Bronchial epithelial cell (primary cell): Measurements from ENCODE around the gene ALPG. TPM values are rescaled to one million over a fixed set of nuclear protein-coding genes. Genes with fewer than 3 reads are reported as not detected.
"Not testable (repeated sequence)": the region's sequence is repeated elsewhere in the genome, so short reads cannot be mapped to it uniquely, and the experiment has no call there.

Experiments
- DNase-seq: peaks from one replicate; pipeline ENCODE4 v3.0.0-alpha.2; 2010; ENCODE audit warnings: low read depth
- FAIRE-seq: peaks from 2 replicates; lab custom pipeline; 2011; peaks lifted over from hg19 to GRCh38; lab: Jason Lieb, UNC
- H3K27me3 ChIP-seq: 2 replicates; pipeline ENCODE4 v1.5.1; 2011; ENCODE audit warnings: low read length; ENCODE audit not compliant: control insufficient read depth, insufficient read depth
- H3K36me3 ChIP-seq: 2 replicates; pipeline ENCODE4 v1.5.1; 2011; ENCODE audit warnings: low read length; ENCODE audit not compliant: control insufficient read depth, insufficient read depth
- H3K4me3 ChIP-seq: 2 replicates; pipeline ENCODE4 v1.5.1; 2011; ENCODE audit warnings: mild to moderate bottlenecking, low read depth, low read length, control low read depth
- total RNA-seq: library from RNA; depleted of rRNA; stranded (reverse); fragments of >200 nt; gene quantifications from 2 replicates; pipeline ENCODE4 v1.2.1, GENCODE V29; 2014
- TF ChIP-seq, protein P1 (sequence below): IDR thresholded peaks from 2 replicates; pipeline ENCODE4 v1.5.1; 2011; ENCODE audit warnings: mild to moderate bottlenecking, moderate library complexity, low read length, control low read depth, inconsistent platforms; ENCODE audit not compliant: insufficient read depth, severe bottlenecking

Gene ALPG
- total RNA-seq, 1 donor from 2014 or later = not detected

DNA sequence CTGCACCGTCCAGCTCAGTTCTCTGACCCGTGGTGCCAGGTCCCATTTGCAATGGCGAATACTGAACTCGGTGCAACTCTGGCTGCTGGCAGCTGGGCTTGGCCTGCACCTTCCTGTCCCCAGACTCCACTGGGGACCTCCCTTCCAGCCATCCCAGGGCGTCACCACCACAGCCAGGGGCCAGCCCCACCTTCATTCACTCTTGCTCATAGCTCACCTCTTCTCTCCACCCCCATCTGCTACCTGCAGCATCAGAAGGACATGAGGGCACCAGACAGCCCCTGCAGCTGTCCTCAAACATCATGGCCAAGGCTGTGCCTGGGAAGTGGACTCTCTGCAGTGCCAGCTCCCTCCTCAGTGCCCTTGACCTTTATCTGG is 33.1 kb downstream of the ALPG start:
- H3K4me3 ChIP-seq = no peak overlapping the region
- TF ChIP-seq, protein P1, sequence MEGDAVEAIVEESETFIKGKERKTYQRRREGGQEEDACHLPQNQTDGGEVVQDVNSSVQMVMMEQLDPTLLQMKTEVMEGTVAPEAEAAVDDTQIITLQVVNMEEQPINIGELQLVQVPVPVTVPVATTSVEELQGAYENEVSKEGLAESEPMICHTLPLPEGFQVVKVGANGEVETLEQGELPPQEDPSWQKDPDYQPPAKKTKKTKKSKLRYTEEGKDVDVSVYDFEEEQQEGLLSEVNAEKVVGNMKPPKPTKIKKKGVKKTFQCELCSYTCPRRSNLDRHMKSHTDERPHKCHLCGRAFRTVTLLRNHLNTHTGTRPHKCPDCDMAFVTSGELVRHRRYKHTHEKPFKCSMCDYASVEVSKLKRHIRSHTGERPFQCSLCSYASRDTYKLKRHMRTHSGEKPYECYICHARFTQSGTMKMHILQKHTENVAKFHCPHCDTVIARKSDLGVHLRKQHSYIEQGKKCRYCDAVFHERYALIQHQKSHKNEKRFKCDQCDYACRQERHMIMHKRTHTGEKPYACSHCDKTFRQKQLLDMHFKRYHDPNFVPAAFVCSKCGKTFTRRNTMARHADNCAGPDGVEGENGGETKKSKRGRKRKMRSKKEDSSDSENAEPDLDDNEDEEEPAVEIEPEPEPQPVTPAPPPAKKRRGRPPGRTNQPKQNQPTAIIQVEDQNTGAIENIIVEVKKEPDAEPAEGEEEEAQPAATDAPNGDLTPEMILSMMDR = no peak
- FAIRE-seq = no peak
- H3K36me3 ChIP-seq = no peaks in the 10 kb centered on the region
- DNase-seq = no peak
- no peaks in the 10 kb centered on the region for H3K27me3 ChIP-seq

DNA sequence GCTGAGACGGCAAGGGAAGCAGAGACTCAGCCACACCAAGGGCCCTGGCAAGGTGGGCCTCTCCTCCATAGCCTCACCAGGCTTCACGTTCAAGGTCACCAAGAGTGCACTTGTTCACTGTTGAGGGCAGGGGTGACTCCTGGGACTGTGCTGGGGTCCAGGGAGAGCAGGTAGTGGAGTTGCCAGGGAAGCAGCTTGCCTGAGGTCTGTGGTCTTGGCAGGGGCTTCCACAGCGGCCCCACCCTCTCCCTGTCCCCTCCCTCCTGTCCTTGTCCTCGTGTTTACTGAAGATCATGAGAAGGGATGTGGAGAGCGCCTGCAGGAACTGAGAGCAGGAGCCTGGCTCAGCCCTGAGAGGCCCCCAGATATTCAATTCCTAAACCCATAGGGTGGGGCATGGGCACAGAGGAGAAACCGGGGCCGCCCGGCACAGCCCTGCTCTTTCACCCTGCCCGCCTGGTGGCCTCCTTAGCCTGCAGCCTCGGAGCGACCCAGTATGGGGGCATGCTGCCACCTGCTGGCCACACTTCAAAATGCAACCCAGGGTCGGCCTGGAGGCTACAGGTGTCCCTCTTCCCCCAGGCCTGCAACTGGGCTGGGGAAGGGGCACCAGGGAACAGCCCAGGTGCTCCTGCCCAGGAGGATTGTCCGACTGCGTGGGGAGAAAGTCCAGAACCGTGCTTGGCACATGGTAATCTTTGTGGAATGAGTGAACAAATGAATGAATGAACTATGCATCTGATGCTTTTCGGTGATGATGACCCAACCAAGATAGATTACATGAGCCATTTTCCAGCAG is 33.8 kb downstream of the ALPG start:
- FAIRE-seq, H3K36me3 ChIP-seq, H3K27me3 ChIP-seq, H3K4me3 ChIP-seq: not testable (repeated sequence)
- peak; percentile 48 for DNase-seq
- TF ChIP-seq, protein P1 = peak; percentile 94

DNA sequence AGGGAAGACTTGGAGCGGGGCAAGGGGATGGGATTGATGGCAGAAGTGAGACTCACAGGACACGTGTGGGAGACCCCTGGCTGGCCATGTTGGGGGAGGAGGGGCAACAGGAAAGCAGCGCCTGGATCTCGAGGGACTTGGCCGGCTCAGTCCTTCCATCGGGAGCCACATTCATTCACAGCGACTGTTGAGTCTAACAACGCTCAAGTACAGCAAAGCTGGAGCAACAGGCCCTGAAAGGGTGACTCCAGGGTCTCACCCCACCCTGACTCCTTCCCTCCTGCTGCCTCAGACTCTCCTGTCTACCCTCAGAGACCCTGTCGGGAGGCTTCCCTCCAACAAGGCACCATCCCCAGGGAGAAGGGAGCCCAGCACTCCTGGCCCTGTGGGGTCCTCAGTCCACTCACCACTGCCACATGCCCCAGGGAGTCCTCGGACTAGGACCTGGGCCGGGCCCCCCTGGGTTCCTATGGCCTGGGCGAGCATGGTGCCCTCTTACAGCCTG is 34.6 kb downstream of the ALPG start:
- Histone ChIP-seq H3K36me3 (no peaks in the 10 kb centered on the region), H3K27me3 (no peaks in the 10 kb centered on the region), H3K4me3 (no peak overlapping the region)
- FAIRE-seq (peak; percentile 18), DNase-seq (no peak)
- TF ChIP-seq, protein P1 = no peak

DNA sequence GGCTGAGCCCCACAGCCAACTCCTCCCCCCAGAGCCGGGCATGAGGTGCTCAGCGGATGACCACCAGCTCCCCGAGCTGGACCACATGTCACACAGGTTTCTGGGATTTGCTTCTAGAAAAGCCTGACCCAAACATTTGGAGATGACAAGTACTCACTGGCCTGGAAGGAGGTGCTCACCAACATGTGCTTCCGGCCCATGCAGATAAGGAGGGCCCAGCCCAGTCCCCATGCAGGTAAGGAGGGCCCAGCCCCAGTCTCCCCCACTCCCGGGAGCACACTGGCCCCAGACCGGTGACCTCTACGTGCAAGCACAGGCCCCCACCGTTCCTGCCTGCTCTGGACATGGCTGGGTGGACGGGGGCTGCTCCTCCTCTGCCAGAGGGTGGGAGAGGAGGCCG is 35.3 kb downstream of the ALPG start:
- not testable (repeated sequence) for DNase-seq, H3K4me3 ChIP-seq, H3K36me3 ChIP-seq, H3K27me3 ChIP-seq
- peak; percentile 66 for FAIRE-seq

DNA sequence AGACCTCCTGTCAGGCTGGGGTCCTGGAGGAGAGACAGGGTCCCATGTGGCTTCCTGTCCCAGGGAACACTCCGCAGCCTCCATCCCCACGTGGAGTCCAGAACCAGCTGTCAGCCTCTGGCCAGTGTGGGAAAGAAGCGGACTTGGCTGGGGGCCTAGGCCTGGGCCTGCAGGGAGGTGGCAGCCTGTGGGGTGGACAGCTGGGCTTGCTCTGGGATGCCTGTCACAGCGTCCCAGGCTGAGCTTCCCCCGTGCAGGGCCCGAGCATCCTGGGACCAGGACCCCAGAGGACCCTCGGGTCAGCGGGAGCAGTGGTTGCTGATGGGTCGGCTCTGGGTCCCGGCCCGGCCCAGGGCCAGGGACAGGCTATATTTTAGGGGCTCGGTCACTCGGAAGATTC is 35.8 kb downstream of the ALPG start:
- not testable (repeated sequence) for H3K27me3 ChIP-seq, FAIRE-seq, H3K36me3 ChIP-seq, DNase-seq, H3K4me3 ChIP-seq

DNA sequence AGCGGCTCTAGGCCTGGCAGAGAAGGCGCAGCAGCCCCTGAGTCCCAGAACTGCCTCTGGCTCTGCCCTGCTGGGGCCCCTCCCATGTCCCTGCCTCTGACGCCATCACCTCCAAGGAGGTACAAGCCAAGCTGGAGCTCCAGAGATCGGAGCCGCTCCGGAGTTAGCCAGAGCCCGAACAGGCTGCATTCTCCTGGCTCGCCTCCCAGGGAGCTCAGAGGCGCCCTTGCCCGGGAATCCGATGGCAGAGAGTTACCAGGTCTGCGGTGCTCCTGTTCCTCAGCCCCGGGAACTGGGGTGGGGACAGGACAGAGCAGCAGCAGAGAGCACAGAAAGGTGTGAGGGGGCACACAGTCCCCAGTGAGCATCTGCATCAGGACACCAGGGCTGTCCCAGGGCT is 36.4 kb downstream of the ALPG start:
- not testable (repeated sequence) for DNase-seq, H3K36me3 ChIP-seq, FAIRE-seq, H3K27me3 ChIP-seq, H3K4me3 ChIP-seq

DNA sequence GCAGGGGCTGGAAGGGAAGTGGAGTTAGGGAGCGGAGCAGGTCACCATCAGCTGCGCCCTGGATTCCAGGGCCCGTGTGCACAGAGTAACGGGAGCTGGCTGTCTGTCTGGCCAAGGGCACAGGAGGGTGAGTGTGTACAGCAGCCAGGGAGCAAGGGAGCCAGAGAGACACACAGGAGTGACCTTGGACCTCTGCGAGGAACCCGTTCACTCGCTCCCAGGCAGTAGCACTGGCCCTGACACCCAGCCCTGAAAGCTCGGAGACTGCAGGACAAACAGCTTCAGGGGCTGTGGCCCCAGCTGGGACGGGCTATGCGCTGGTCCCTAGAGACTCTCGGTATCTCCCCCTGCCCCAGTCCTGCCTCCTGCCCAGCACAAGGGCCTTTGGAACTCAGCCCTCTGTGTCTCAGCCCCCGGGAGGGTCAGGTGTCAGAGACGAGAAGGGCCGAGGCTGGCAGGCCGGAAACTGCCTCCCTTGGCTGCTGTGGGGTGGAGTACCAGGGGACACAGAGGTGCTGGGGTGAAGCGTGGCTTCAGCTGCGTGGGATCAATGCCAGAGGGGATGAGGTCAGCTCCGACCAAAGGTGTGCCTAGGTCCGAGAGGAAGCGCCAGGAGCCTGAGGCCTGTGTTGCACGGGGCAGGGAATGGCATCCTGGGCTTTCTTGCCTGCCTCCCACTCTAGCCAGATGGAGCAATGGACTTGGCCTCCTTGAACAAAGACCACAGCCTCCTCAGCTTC is 37.2 kb downstream of the ALPG start:
- not testable (repeated sequence) for H3K27me3 ChIP-seq, FAIRE-seq, DNase-seq, H3K36me3 ChIP-seq, H3K4me3 ChIP-seq
